Activated T-cell treated with anti-CD3 and anti-CD28 coated beads, Interleukin-2, amount 50 U/mL, for 24 hours (primary cell): ENCODE results near the gene MRPL49.
"Not testable (repeated sequence)": the region's sequence is repeated elsewhere in the genome, so short reads cannot be mapped to it uniquely, and the experiment has no call there.

ENCODE experiments used
- DNase-seq: peaks from one replicate; pipeline ENCODE4 v3.0.0-alpha.2; 2020
- H3K27ac Mint-ChIP-seq: 2 replicates; pipeline ENCODE4 v1.8.0; 2020; ENCODE audit warnings: mild to moderate bottlenecking, mixed read lengths
- H3K27me3 Mint-ChIP-seq: 2 replicates; pipeline ENCODE4 v1.8.0; 2020; ENCODE audit warnings: mixed read lengths
- H3K36me3 Mint-ChIP-seq: 2 replicates; pipeline ENCODE4 v1.8.0; 2020; ENCODE audit warnings: low read depth, mixed read lengths
- H3K4me1 Mint-ChIP-seq: 2 replicates; pipeline ENCODE4 v1.8.0; 2020; ENCODE audit warnings: low read depth, mixed read lengths
- H3K4me3 Mint-ChIP-seq: 2 replicates; pipeline ENCODE4 v1.8.0; 2020; ENCODE audit warnings: mild to moderate bottlenecking, moderate library complexity, mixed read lengths
- H3K9me3 Mint-ChIP-seq: 2 replicates; pipeline ENCODE4 v1.8.0; 2020; ENCODE audit warnings: mixed read lengths

MRPL49 gene

DNA sequence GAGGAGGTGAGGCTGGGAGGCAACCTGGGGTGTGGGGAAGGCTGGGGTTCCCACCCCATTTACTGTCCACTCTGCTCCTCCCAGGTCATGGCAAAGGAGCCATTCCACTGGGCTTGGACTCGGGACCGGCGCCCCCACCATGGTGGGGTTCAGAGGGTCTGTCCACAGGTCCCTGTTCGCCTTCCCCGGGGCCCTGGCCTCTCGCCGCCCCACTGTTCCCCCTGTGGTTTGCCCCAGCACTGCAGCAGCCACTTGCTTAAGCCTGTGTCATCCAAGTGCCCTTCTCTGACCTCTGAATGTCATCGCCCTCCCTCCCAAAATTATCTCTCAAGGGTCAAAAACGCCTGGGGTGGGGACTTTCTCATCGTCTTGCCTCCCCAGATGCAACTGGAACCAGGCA lies 50.5 kb downstream of the MRPL49 start:
- Mint-ChIP-seq H3K4me3 (no peak overlapping the region), H3K36me3 (no peaks in the 10 kb centered on the region), H3K9me3 (no peaks in the 10 kb centered on the region), H3K27ac (no peak overlapping the region), H3K4me1 (peaks cover 5% of the 10 kb centered on the region), H3K27me3 (no peaks in the 10 kb centered on the region)
- no peak for DNase-seq

DNA sequence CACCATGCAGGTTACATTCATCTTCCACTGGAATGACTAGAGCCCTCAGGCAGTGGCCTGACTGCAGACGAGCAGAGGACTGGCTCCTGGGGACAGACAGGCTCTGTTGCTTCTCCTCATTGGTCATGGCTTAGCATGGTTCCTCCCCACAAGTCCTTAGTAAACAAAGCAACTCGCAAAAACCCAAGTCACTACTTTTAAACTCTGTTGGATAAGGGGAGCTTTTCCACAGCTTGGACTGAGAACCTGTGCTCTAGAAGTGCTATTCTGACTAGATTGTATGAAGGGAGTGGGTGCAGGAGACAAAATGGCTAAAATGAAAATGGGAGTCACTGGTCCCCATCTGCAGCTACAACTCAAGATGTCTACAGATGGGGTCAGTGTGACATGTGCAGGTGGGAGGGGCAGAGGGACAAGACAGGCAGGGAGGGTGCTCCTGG lies 52.5 kb downstream of the MRPL49 start:
- H3K4me3 Mint-ChIP-seq, H3K27ac Mint-ChIP-seq, DNase-seq, H3K27me3 Mint-ChIP-seq, H3K4me1 Mint-ChIP-seq, H3K9me3 Mint-ChIP-seq, H3K36me3 Mint-ChIP-seq: not testable (repeated sequence)
